K562 (cell line): ENCODE data around the gene FLAD1. TPM values are rescaled to one million over a fixed set of nuclear protein-coding genes. Genes with fewer than 3 reads are reported as not detected.
A peak's percentile ranks its signal among the peaks of the same experiment; 100 is the strongest.

Experiments used
- GTF2F1 ChIP-seq: IDR thresholded peaks from 2 replicates; pipeline ENCODE4 v1.6.1; 2011; ENCODE audit warnings: low read depth, low read length, improper control_type of control experiment
- NFXL1 ChIP-seq: fragments of 450-650 bp; formaldehyde crosslinking; IDR thresholded peaks from 2 replicates; pipeline ENCODE4 v1.4.0; 2021; ENCODE audit warnings: mild to moderate bottlenecking
- PTBP1 ChIP-seq: fragments of 200-400 bp; formaldehyde crosslinking; IDR thresholded peaks from 2 replicates; pipeline ENCODE4 v1.6.1; 2017; ENCODE audit warnings: low read depth, low read length
- RHOXF2B ChIP-seq: fragments of 250-450 bp; sonication (Bioruptor Pico); conservative IDR thresholded peaks from 2 replicates; pipeline ENCODE4 v1.5.1; 2021
- ZBTB7A ChIP-seq: IDR thresholded peaks from 2 replicates; pipeline ENCODE4 v1.6.1; 2011; ENCODE audit warnings: low read depth, mild to moderate bottlenecking, low read length, moderate library complexity, borderline replicate concordance; ENCODE audit not compliant: control insufficient read depth
- ZNF133 ChIP-seq: fragments of 250-450 bp; sonication (Bioruptor Pico); IDR thresholded peaks from 2 replicates; pipeline ENCODE4 v1.4.0; 2020; ENCODE audit warnings: mild to moderate bottlenecking
- ZNF263 ChIP-seq: sonication (generic); formaldehyde crosslinking; IDR thresholded peaks from 2 replicates; pipeline ENCODE4 v1.8.0; 2022; ENCODE audit warnings: mild to moderate bottlenecking, missing genetic modification reagents, borderline replicate concordance
- ZNF282 ChIP-seq: sonication (generic); formaldehyde crosslinking; IDR thresholded peaks from 2 replicates; pipeline ENCODE4 v1.8.1; 2023; ENCODE audit warnings: missing genetic modification reagents
- polyA plus RNA-seq, 8 experiments: library from polyadenylated mRNA; depleted of rRNA in 4 of 8; stranded (reverse) in 5 of 8; unstranded in 3 of 8; fragments of >200 nt; fragmentation: Nextera tagmentation in 2 of 8; fragmentation: Illumina TruSeq in 1 of 8; extraction: Ambion mirVana in 2 of 8; extraction: Trizol in 1 of 8; gene quantifications; 2 replicates each; pipeline versions ENCODE4 v1.2.1 to v1.2.3, GENCODE V29; 2011 to 2014; ENCODE audit warnings: inconsistent platforms in 1 of 8, missing spikeins in 1 of 8
- total RNA-seq, 7 experiments: library from RNA; depleted of rRNA in 6 of 7; stranded (reverse); fragments of >200 nt in 6 of 7; fragmentation: Illumina TruSeq in 2 of 7; extraction: Trizol in 2 of 7; gene quantifications; 2 replicates each; pipeline versions ENCODE4 v1.2.1 to v1.2.3, GENCODE V29; 2011 to 2021; ENCODE audit warnings: low replicate concordance in 1 of 7
- TF ChIP-seq, protein P1 (sequence below): sonication (generic); formaldehyde crosslinking; IDR thresholded peaks from 2 replicates; pipeline ENCODE4 v1.8.0; 2022; ENCODE audit warnings: mild to moderate bottlenecking, low read depth, missing genetic modification reagents
- TF ChIP-seq, protein P2 (sequence below): sonication (generic); formaldehyde crosslinking; IDR thresholded peaks from 2 replicates; pipeline ENCODE4 v1.8.0; 2022; ENCODE audit warnings: missing genetic modification reagents, mild to moderate bottlenecking, moderate library complexity, borderline replicate concordance
- TF ChIP-seq, protein P3 (sequence below), 2 experiments: fragments of 450-650 bp; conservative IDR thresholded peaks; 2 replicates each; pipeline ENCODE4 v1.6.1; 2017; ENCODE audit warnings: mild to moderate bottlenecking in 2 of 2, moderate library complexity in 2 of 2
- TF ChIP-seq, protein P4 (sequence below): fragments of 250-450 bp; sonication (Bioruptor Pico); IDR thresholded peaks from 2 replicates; pipeline ENCODE4 v1.8.0; 2021; ENCODE audit warnings: borderline replicate concordance, mild to moderate bottlenecking, moderate library complexity; ENCODE audit not compliant: poor library complexity, severe bottlenecking
- TF ChIP-seq, protein P5 (sequence below): fragments of 450-650 bp; IDR thresholded peaks from 2 replicates; pipeline ENCODE4 v1.6.1; 2017; ENCODE audit warnings: antibody characterized with exemption, mild to moderate bottlenecking
- TF ChIP-seq, protein P6 (sequence below): fragments of 250-450 bp; sonication (Bioruptor Pico); IDR thresholded peaks from 2 replicates; pipeline ENCODE4 v1.8.0; 2021; ENCODE audit warnings: moderate library complexity, mild to moderate bottlenecking, inconsistent platforms

The FLAD1 gene
- total and polyA plus RNA-seq, 9 of the 15 experiments (the other 6 are each of a cell fraction or from before 2014, with no cell fraction given), result 24.9 to 85.8 (median 67.0) TPM

DNA sequence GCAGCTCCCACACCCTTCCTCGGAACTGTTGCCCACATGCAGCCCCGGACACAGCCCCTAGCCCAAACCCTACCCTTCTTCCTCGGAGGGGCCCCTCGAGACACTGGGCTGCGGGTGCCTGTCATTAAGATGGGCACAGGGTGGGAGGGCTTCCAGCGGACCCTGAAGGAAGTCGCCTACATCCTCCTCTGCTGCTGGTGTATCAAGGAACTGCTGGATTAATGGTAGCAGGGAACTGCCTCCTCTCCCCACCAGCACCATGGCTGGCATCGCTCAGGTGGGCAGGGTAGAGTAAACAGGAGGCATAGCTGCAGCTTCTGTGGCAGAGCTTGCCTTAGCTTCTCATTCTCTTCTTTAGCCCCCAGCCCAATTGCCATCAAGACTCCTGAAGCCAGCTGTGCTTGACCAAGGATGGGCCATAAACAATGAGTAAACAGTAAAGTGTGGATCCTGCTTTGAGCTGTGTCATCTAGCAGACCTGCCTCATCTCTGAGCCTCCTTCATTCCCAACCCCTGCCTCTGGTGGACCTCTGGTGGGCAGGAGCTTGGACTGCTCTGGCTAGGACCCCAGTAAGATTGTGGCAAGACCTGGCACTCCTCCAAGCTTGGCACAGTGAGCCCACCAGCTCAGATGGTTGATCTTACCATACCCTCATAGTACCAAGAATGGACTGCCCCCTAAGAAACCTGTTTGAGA is 10.6 kb downstream of the FLAD1 start, which contains the start of gene LENEP (continued):
- TF ChIP-seq PTBP1 (no peak), ZNF263 (no peak), NFXL1 (CRISPR knock-in tag) (no peak), ZNF133 (CRISPR knock-in tag) (no peak), ZBTB7A (peak; percentile 8; the same call in 1 of the 2 replicates), ZNF282 (no peak), RHOXF2B (CRISPR knock-in tag) (no peak), GTF2F1 (no peak)
- TF ChIP-seq, protein P1, sequence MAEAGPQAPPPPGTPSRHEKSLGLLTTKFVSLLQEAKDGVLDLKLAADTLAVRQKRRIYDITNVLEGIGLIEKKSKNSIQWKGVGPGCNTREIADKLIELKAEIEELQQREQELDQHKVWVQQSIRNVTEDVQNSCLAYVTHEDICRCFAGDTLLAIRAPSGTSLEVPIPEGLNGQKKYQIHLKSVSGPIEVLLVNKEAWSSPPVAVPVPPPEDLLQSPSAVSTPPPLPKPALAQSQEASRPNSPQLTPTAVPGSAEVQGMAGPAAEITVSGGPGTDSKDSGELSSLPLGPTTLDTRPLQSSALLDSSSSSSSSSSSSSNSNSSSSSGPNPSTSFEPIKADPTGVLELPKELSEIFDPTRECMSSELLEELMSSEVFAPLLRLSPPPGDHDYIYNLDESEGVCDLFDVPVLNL (CRISPR knock-in tag), result no peak
- TF ChIP-seq, protein P2, sequence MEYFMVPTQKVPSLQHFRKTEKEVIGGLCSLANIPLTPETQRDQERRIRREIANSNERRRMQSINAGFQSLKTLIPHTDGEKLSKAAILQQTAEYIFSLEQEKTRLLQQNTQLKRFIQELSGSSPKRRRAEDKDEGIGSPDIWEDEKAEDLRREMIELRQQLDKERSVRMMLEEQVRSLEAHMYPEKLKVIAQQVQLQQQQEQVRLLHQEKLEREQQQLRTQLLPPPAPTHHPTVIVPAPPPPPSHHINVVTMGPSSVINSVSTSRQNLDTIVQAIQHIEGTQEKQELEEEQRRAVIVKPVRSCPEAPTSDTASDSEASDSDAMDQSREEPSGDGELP, result peak; percentile 50; the same call in 1 of the 2 replicates
- TF ChIP-seq, protein P3, sequence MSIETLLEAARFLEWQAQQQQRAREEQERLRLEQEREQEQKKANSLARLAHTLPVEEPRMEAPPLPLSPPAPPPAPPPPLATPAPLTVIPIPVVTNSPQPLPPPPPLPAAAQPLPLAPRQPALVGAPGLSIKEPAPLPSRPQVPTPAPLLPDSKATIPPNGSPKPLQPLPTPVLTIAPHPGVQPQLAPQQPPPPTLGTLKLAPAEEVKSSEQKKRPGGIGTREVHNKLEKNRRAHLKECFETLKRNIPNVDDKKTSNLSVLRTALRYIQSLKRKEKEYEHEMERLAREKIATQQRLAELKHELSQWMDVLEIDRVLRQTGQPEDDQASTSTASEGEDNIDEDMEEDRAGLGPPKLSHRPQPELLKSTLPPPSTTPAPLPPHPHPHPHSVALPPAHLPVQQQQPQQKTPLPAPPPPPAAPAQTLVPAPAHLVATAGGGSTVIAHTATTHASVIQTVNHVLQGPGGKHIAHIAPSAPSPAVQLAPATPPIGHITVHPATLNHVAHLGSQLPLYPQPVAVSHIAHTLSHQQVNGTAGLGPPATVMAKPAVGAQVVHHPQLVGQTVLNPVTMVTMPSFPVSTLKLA (conservative IDR thresholded peaks at IDR 0.05), result peak in 1 of 2 experiments; percentile 20; a peak in 1 of 4 replicates
- TF ChIP-seq, protein P4, sequence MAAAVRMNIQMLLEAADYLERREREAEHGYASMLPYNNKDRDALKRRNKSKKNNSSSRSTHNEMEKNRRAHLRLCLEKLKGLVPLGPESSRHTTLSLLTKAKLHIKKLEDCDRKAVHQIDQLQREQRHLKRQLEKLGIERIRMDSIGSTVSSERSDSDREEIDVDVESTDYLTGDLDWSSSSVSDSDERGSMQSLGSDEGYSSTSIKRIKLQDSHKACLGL (CRISPR knock-in tag), result no peak
- TF ChIP-seq, protein P5, sequence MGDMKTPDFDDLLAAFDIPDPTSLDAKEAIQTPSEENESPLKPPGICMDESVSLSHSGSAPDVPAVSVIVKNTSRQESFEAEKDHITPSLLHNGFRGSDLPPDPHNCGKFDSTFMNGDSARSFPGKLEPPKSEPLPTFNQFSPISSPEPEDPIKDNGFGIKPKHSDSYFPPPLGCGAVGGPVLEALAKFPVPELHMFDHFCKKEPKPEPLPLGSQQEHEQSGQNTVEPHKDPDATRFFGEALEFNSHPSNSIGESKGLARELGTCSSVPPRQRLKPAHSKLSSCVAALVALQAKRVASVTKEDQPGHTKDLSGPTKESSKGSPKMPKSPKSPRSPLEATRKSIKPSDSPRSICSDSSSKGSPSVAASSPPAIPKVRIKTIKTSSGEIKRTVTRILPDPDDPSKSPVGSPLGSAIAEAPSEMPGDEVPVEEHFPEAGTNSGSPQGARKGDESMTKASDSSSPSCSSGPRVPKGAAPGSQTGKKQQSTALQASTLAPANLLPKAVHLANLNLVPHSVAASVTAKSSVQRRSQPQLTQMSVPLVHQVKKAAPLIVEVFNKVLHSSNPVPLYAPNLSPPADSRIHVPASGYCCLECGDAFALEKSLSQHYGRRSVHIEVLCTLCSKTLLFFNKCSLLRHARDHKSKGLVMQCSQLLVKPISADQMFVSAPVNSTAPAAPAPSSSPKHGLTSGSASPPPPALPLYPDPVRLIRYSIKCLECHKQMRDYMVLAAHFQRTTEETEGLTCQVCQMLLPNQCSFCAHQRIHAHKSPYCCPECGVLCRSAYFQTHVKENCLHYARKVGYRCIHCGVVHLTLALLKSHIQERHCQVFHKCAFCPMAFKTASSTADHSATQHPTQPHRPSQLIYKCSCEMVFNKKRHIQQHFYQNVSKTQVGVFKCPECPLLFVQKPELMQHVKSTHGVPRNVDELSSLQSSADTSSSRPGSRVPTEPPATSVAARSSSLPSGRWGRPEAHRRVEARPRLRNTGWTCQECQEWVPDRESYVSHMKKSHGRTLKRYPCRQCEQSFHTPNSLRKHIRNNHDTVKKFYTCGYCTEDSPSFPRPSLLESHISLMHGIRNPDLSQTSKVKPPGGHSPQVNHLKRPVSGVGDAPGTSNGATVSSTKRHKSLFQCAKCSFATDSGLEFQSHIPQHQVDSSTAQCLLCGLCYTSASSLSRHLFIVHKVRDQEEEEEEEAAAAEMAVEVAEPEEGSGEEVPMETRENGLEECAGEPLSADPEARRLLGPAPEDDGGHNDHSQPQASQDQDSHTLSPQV, result peak; percentile 55
- TF ChIP-seq, protein P6, sequence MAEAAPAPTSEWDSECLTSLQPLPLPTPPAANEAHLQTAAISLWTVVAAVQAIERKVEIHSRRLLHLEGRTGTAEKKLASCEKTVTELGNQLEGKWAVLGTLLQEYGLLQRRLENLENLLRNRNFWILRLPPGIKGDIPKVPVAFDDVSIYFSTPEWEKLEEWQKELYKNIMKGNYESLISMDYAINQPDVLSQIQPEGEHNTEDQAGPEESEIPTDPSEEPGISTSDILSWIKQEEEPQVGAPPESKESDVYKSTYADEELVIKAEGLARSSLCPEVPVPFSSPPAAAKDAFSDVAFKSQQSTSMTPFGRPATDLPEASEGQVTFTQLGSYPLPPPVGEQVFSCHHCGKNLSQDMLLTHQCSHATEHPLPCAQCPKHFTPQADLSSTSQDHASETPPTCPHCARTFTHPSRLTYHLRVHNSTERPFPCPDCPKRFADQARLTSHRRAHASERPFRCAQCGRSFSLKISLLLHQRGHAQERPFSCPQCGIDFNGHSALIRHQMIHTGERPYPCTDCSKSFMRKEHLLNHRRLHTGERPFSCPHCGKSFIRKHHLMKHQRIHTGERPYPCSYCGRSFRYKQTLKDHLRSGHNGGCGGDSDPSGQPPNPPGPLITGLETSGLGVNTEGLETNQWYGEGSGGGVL (CRISPR knock-in tag), result no peak
